Esophagus squamous epithelium (tissue), 5 donors: ENCODE results near the gene THSD7A. TPM values are rescaled to one million over a fixed set of nuclear protein-coding genes. Genes with fewer than 3 reads are reported as not detected.

ENCODE experiments used
- DNase-seq: peaks from one replicate; lab custom pipeline; 2025; lab: John Stamatoyannopoulos, UW
- H3K27ac ChIP-seq, 4 donors: fragments of 200-600 bp; sonication (generic); one replicate each; pipeline ENCODE4 v1.5.1; 2016 to 2019; ENCODE audit warnings: mild to moderate bottlenecking in 1 of 4
- H3K27me3 ChIP-seq, 4 donors: fragments of 200-600 bp; sonication (generic); 1 replicate in 3 of 4; 2 replicates in 1 of 4; pipeline versions ENCODE4 v1.5.1 to v1.6.0; 2017 to 2021; ENCODE audit warnings: antibody characterized with exemption in 1 of 4
- H3K36me3 ChIP-seq, 3 donors: fragments of 200-600 bp; sonication (generic); one replicate each; pipeline ENCODE4 v1.5.1; 2016 to 2019
- H3K4me1 ChIP-seq, 3 donors: fragments of 200-600 bp; sonication (generic); one replicate each; pipeline ENCODE4 v1.5.1; 2017 to 2019
- H3K4me3 ChIP-seq, 4 donors: fragments of 200-600 bp; sonication (generic); 1 replicate in 3 of 4; 2 replicates in 1 of 4; pipeline ENCODE4 v1.5.1; 2016 to 2019; ENCODE audit warnings: mild to moderate bottlenecking in 2 of 4, moderate library complexity in 1 of 4
- H3K9me3 ChIP-seq, 3 donors: fragments of 200-600 bp; sonication (generic); one replicate each; pipeline ENCODE4 v1.5.1; 2016 to 2019
- POLR2A ChIP-seq, 4 donors: fragments of 450-650 bp; IDR thresholded peaks; one replicate each; pipeline ENCODE4 v1.6.1; 2017; ENCODE audit warnings: antibody characterized with exemption in 4 of 4, mild to moderate bottlenecking in 4 of 4, moderate library complexity in 3 of 4
- WGBS, 2 donors: methylation state at CpG; one replicate each; pipeline ENCODE4 v1.1.5; 2018; 5-methylcytosine and 5-hydroxymethylcytosine counted together
- intact Hi-C: fragments of 100-400 bp; cut with DNase I; formaldehyde crosslinking; loops from one replicate; pipeline ENCODE4 v1.15.0; 2022
- total RNA-seq, 4 donors: library from RNA; depleted of rRNA; stranded (reverse); fragments of >200 nt; gene quantifications; one replicate each; pipeline ENCODE4 v1.1.0, GENCODE V29; 2016
- TF ChIP-seq, protein P1 (sequence below), 6 experiments: fragments of 450-650 bp in 4 of 6; fragments of 200-600 bp in 2 of 6; sonication (generic) in 2 of 6; IDR thresholded peaks; one replicate each; pipeline ENCODE4 v1.5.1; 2016 to 2019; ENCODE audit warnings: antibody characterized with exemption in 6 of 6, mild to moderate bottlenecking in 4 of 6, moderate library complexity in 4 of 6
- donor health status: DM: yes; HTN: yes; CAD: no.

Gene THSD7A, protein sequence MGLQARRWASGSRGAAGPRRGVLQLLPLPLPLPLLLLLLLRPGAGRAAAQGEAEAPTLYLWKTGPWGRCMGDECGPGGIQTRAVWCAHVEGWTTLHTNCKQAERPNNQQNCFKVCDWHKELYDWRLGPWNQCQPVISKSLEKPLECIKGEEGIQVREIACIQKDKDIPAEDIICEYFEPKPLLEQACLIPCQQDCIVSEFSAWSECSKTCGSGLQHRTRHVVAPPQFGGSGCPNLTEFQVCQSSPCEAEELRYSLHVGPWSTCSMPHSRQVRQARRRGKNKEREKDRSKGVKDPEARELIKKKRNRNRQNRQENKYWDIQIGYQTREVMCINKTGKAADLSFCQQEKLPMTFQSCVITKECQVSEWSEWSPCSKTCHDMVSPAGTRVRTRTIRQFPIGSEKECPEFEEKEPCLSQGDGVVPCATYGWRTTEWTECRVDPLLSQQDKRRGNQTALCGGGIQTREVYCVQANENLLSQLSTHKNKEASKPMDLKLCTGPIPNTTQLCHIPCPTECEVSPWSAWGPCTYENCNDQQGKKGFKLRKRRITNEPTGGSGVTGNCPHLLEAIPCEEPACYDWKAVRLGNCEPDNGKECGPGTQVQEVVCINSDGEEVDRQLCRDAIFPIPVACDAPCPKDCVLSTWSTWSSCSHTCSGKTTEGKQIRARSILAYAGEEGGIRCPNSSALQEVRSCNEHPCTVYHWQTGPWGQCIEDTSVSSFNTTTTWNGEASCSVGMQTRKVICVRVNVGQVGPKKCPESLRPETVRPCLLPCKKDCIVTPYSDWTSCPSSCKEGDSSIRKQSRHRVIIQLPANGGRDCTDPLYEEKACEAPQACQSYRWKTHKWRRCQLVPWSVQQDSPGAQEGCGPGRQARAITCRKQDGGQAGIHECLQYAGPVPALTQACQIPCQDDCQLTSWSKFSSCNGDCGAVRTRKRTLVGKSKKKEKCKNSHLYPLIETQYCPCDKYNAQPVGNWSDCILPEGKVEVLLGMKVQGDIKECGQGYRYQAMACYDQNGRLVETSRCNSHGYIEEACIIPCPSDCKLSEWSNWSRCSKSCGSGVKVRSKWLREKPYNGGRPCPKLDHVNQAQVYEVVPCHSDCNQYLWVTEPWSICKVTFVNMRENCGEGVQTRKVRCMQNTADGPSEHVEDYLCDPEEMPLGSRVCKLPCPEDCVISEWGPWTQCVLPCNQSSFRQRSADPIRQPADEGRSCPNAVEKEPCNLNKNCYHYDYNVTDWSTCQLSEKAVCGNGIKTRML (N-terminal part only)
- 1 to 10 TPM in 2 of 4 donors, under 1 TPM in 1, not detected in 1; 0.57 to 2.5 (median 1.4) TPM for total RNA-seq

DNA sequence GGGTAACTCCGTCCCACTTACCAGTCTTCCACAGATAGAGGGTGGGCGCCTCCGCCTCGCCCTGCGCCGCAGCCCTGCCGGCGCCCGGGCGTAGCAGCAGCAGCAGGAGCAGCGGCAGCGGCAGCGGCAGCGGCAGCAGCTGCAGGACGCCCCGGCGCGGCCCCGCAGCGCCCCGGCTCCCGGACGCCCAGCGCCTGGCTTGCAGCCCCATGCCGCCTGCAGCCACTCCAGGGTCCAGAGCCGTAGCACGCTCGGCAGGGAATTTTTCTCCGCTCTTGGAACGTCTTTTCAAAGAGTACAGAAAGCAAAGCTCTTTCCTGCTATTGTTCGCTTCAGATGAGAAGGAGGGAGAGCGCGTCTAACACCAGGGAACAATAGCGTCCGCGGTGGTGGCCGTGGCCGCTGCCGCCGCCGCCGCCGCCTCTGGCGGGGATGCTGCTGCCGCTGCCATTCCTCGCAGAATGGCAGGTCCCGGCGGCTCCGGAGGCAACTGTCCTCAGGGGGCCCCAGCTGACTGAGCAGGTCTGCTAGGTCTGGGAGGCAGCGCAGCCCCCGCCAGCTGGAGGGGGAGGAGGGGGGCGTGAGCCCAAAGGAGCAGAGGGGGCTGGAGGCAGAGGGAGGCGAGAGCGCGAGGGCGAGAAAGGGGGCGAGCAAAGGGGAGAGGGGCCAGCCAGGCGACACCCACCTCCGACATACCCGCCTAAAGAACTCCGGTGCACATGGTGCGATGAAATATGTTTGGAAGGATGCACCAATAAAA is at the start of gene THSD7A:
Gene THSD7A, minus strand, starts transcription at position 463 of the 760 bp plus-strand sequence. Its CDS starts 252 bp downstream, at position 211.
- H3K4me1 ChIP-seq: peaks cover 4 to 21% (median 5%) of the 10 kb centered on the region in 3 donors
- peak within 1 kb of the TSS; percentile 24 to 64 (median 48) for H3K4me3 ChIP-seq
- peak within 1 kb of the TSS; percentile 30 to 78 (median 62) for H3K27ac ChIP-seq
- TF ChIP-seq, protein P1, sequence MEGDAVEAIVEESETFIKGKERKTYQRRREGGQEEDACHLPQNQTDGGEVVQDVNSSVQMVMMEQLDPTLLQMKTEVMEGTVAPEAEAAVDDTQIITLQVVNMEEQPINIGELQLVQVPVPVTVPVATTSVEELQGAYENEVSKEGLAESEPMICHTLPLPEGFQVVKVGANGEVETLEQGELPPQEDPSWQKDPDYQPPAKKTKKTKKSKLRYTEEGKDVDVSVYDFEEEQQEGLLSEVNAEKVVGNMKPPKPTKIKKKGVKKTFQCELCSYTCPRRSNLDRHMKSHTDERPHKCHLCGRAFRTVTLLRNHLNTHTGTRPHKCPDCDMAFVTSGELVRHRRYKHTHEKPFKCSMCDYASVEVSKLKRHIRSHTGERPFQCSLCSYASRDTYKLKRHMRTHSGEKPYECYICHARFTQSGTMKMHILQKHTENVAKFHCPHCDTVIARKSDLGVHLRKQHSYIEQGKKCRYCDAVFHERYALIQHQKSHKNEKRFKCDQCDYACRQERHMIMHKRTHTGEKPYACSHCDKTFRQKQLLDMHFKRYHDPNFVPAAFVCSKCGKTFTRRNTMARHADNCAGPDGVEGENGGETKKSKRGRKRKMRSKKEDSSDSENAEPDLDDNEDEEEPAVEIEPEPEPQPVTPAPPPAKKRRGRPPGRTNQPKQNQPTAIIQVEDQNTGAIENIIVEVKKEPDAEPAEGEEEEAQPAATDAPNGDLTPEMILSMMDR (IDR thresholded peaks at IDR 0.05): peak in 1 of 6 experiments; percentile 12
- no peak for TF ChIP-seq POLR2A (IDR thresholded peaks at IDR 0.05)
- 7% methylated on average over 8 to 15 of the region's 62 CpGs for WGBS, 2 donors
- DNase-seq: no peak
- intact Hi-C loops: no loop called here
- H3K27me3 ChIP-seq: peaks cover 0 to 21% (median 0%) of the 10 kb centered on the region in 4 donors
- H3K9me3 ChIP-seq: no peaks in the 10 kb centered on the region
- no peaks in the 10 kb centered on the region for H3K36me3 ChIP-seq

DNA sequence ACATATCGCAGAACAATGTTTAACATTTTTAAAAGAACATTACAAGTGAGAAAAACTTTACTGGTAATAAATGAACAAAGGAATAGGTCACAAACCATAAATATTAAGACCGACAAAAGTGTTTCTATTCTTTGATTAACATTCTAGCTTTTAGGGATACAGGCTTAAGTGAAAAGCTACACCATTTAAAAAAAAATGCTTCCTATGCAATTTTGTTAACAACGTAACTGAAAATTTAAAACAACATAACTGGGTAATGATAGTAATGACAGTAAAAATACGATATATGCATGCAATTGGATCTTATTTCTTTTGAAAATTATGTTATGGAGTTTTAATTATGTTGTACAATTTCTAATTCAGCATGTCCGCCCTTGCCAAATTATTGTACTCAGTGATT is 49.7 kb upstream of the THSD7A start:
- Histone ChIP-seq H3K27me3 (no peaks in the 10 kb centered on the region), H3K9me3 (no peaks in the 10 kb centered on the region), H3K27ac (no peak overlapping the region), H3K4me3 (no peak overlapping the region), H3K4me1 (no peaks in the 10 kb centered on the region), H3K36me3 (no peaks in the 10 kb centered on the region)
- 64 to 76% methylated on average over 5 of the region's 5 CpGs for WGBS, 2 donors
- no peak for DNase-seq
- intact Hi-C loops: no loop called here
- TF ChIP-seq, protein P1 (IDR thresholded peaks at IDR 0.05): no peak
- no peak for TF ChIP-seq POLR2A (IDR thresholded peaks at IDR 0.05)

DNA sequence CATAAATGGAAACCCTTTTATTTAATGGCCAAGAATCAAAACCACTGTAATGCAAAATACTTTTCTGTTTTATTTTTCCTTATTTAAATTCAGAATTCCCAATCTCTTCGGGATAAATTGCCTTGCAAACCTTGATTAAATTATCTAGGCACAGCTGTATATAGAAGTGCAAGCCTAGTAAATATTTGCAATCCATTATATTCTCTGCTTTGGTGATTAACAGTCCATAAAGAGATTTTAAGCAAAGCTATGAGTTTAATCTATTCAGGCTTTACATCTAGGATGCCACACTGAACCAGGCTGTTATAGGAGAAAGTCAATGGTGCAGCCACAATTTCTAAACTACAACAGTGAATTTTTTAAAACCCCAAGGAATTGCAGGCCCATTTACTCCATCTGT is 43.6 kb upstream of the THSD7A start:
- H3K4me1 ChIP-seq: no peaks in the 10 kb centered on the region
- H3K36me3 ChIP-seq: no peaks in the 10 kb centered on the region
- H3K4me3 ChIP-seq: no peak overlapping the region
- TF ChIP-seq, protein P1 (IDR thresholded peaks at IDR 0.05): no peak
- no peak for TF ChIP-seq POLR2A (IDR thresholded peaks at IDR 0.05)
- no peak overlapping the region for H3K27ac ChIP-seq
- intact Hi-C loops: no loop called here
- WGBS, 2 donors: 36 to 44% methylated on average over 1 of the region's 1 CpG
- no peaks in the 10 kb centered on the region for H3K9me3 ChIP-seq
- DNase-seq: no peak
- no peaks in the 10 kb centered on the region for H3K27me3 ChIP-seq

DNA sequence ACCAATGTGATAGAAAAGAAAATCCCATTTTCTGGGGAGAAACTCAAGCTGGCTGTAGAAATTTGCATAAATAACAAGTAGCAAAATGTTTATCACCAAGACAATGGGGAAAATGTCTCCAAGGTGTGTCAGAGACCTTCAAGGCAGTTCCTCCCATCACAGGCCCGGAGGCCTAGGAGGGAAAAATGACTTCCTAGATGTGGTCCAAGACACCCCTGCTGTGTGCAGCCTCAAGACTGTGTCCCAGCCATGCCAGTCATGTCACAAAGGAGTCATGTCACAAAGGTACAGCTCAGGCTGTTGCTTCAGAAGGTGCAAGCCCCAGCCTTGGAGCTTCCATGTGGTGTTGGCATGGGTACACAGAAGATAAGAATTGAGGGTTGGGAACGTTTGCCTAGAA is 33.7 kb upstream of the THSD7A start:
- TF ChIP-seq, protein P1 (IDR thresholded peaks at IDR 0.05): no peak
- no peak for TF ChIP-seq POLR2A (IDR thresholded peaks at IDR 0.05)
- peaks cover 0 to 19% (median 0%) of the 10 kb centered on the region in 3 donors for H3K9me3 ChIP-seq
- no peaks in the 10 kb centered on the region for H3K36me3 ChIP-seq
- no peak overlapping the region for H3K4me3 ChIP-seq
- H3K4me1 ChIP-seq: no peaks in the 10 kb centered on the region
- no peak overlapping the region for H3K27ac ChIP-seq
- intact Hi-C loops: no loop called here
- WGBS, 2 donors: 43 to 45% methylated on average over 1 to 2 of the region's 2 CpGs
- H3K27me3 ChIP-seq: no peaks in the 10 kb centered on the region
- no peak for DNase-seq
